Activated T-cell treated with anti-CD3 and anti-CD28 coated beads, Interleukin-2, amount 50 U/mL, for 24 hours (primary cell): ENCODE data around the gene LSM3.

Source experiments
- DNase-seq: peaks from one replicate; pipeline ENCODE4 v3.0.0-alpha.2; 2020
- H3K27ac Mint-ChIP-seq: 2 replicates; pipeline ENCODE4 v1.8.0; 2020; ENCODE audit warnings: mild to moderate bottlenecking, mixed read lengths
- H3K27me3 Mint-ChIP-seq: 2 replicates; pipeline ENCODE4 v1.8.0; 2020; ENCODE audit warnings: mixed read lengths
- H3K36me3 Mint-ChIP-seq: 2 replicates; pipeline ENCODE4 v1.8.0; 2020; ENCODE audit warnings: low read depth, mixed read lengths
- H3K4me1 Mint-ChIP-seq: 2 replicates; pipeline ENCODE4 v1.8.0; 2020; ENCODE audit warnings: low read depth, mixed read lengths
- H3K4me3 Mint-ChIP-seq: 2 replicates; pipeline ENCODE4 v1.8.0; 2020; ENCODE audit warnings: mild to moderate bottlenecking, moderate library complexity, mixed read lengths
- H3K9me3 Mint-ChIP-seq: 2 replicates; pipeline ENCODE4 v1.8.0; 2020; ENCODE audit warnings: mixed read lengths

Gene LSM3

DNA sequence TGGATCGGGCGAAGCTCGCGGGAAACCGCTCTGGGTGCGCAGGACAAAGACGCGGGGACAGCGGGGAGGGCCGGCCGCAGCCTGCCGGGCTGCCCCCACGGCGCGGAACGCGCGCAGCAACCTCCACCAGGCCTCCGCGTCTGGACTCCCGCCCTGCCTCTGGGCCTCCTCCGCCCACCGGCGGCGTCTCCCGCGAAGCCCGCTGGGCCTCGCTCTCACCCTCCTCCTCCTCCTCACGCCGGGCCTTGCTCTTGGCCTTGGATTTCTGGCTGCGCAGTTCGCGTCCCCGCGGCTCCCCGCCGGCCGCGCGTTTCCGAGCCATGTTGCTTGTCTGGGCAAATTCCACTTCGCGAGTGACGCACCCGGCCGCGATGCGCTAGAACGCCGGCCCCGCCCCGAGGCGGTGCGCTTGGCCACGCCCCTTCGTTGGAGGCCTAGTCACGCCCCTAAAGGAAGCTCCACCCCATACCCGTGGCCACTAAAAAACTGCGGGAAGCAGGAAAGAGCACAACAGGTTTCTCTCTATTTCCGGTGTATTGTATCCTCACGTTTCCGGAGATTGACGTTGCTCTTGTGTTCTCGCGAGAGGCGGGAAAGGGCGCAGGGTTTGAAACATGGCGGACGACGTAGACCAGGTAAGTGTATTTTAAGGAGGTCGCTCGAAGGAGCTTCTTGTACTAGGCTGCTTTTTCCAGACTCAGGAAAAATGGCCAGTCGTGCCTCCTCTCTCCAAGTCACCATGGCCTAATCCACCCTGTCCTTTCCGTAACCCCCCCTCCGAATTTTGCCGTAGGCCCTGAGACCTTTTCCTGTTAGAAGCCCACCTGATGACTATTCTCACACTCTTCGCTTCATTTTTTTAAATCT lies at the start of gene LSM3, which contains the start of gene XPC:
TSS of gene LSM3 (plus strand) at position 571 of the 867 bp plus-strand sequence. CDS start at position 615, 44 bp downstream.
TSS of gene XPC (minus strand) at position 355 of the 867 bp plus-strand sequence. CDS start at position 322, 33 bp downstream.
- Mint-ChIP-seq H3K9me3 (no peaks in the 10 kb centered on the region), H3K27ac (peak within 1 kb of the TSS; percentile 100), H3K4me3 (peak within 1 kb of the TSS; percentile 93), H3K36me3 (peaks cover 56% of the 10 kb centered on the region), H3K27me3 (no peaks in the 10 kb centered on the region), H3K4me1 (peaks cover 69% of the 10 kb centered on the region)
- peak; percentile 99 for DNase-seq

DNA sequence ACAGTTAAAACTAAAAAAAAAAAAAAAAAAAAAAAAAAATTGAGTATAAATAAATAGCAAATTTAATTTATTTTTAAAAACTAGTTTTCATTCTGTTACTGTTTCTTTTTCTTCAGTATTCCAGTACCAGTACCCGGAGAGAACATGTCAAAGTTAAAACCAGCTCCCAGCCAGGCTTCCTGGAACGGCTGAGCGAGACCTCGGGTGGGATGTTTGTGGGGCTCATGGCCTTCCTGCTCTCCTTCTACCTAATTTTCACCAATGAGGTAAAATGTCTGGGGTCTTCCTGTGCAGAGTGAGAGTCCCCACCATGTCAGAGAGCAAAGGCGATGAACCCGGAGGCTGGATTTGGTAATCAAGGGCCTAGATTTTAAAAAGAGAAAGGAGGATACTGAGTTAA lies 49.3 kb upstream of the LSM3 start:
- peaks cover 90% of the 10 kb centered on the region for H3K36me3 Mint-ChIP-seq
- no peaks in the 10 kb centered on the region for H3K9me3 Mint-ChIP-seq
- H3K4me1 Mint-ChIP-seq = peaks cover 32% of the 10 kb centered on the region
- H3K4me3 Mint-ChIP-seq = no peak overlapping the region
- no peak for DNase-seq
- no peaks in the 10 kb centered on the region for H3K27me3 Mint-ChIP-seq
- H3K27ac Mint-ChIP-seq = no peak overlapping the region

DNA sequence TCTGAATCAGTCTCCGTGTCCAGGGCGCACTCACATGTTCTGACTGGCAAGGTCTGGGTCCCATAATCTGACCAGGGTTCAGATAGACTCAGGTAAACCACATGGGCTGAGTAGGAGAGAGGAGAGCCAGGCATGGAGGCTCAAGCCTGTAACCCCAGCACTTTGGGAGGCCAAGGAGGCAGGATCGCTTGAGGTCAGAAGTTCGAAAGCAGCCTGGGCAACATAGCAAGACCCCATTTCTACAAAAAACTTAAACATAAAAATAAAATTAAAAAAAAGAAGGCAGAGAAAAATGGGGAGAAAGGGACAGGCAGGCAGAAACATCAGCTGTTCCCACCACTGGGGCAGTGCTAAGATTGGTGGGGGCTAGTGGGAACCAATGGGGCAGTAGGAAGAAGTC lies 48.4 kb upstream of the LSM3 start:
- Mint-ChIP-seq H3K4me3 (no peak overlapping the region), H3K27ac (no peak overlapping the region), H3K4me1 (peaks cover 32% of the 10 kb centered on the region), H3K36me3 (peaks cover 95% of the 10 kb centered on the region), H3K9me3 (no peaks in the 10 kb centered on the region), H3K27me3 (no peaks in the 10 kb centered on the region)
- no peak for DNase-seq

DNA sequence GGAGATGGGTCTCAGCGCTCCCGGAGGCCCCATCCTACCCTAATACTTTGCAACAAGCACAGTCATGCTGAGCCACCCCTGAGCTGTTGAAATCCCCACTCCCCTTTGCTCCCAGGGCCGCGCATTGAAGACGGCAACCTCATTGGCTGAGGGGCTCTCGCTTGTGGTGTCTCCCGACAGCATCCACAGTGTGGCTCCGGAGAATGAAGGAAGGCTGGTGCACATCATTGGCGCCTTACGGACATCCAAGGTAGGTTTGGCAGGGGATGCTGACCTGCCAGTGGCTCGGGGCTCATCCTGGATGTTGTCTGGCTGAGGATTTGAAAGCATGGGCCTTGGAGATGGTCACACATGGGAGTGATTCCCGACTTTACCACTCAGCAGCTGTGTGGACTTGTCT lies 47.9 kb upstream of the LSM3 start:
- Mint-ChIP-seq H3K27me3 (no peaks in the 10 kb centered on the region), H3K4me1 (peaks cover 32% of the 10 kb centered on the region), H3K27ac (no peak overlapping the region), H3K36me3 (peaks cover 95% of the 10 kb centered on the region), H3K9me3 (no peaks in the 10 kb centered on the region), H3K4me3 (no peak overlapping the region)
- no peak for DNase-seq

DNA sequence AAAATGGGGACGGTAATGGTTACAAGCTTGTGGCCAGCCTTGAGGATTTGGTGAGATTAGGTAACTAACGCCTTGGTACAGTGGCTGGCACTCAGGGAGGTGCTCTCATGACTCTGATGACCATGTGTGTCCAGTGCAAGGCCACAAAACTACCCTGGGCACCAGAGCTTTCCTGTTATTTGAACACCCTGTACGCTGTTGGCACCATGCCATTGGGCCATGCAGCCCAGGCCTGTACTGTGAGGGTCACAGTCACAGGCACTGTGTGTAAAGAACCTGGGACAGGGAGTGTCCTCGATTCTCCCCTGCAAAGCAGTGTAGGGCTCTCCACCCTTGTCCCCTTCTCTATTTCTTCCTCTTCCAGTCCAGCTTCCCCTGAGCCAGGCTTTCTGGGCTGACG lies 47.5 kb upstream of the LSM3 start:
- no peak for DNase-seq
- Mint-ChIP-seq H3K4me1 (peaks cover 28% of the 10 kb centered on the region), H3K9me3 (no peaks in the 10 kb centered on the region), H3K27me3 (no peaks in the 10 kb centered on the region), H3K36me3 (peaks cover 95% of the 10 kb centered on the region), H3K27ac (no peak overlapping the region), H3K4me3 (no peak overlapping the region)

DNA sequence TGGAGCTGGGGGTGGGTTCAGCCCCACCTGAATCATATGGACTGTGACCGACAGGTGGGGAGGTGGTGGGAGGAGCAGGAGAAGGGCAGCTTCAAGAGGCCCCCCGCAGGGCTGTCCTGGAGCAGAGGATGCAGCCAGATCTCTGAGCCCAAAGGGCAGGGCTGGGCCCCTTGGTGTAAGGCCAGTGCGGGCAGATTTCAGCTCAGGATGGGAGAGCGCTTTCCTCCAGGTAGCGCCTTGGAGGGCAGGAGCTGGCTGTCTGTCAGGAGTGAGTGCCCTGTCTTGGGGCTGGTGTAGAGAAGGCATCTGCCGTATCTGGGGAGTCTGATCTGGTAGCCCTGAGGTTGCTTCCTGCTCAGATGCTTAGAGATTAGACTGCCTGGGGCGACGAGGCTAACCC lies 46.5 kb upstream of the LSM3 start:
- Mint-ChIP-seq H3K4me3 (no peak overlapping the region), H3K4me1 (peaks cover 19% of the 10 kb centered on the region), H3K9me3 (no peaks in the 10 kb centered on the region), H3K27me3 (no peaks in the 10 kb centered on the region), H3K36me3 (peaks cover 98% of the 10 kb centered on the region), H3K27ac (no peak overlapping the region)
- no peak for DNase-seq

DNA sequence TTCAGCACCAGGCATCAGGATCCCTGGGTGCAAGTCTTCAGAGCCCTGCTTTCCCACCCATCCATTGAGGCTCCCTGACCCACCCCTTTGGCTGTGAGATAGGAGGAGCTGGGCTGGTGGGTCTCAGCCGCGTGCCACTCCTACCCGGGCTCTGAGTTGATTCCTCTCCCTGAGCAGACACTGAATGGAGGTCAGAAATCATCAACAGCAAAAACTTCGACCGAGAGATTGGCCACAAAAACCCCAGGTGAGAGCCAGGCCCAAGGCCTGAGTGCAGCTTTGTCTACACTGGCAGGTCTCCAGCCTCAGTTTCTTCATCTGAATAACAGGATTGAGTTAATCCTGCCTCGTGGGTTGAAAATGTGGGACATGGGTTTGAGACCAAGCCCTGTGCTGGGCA lies 45.9 kb upstream of the LSM3 start:
- H3K27ac Mint-ChIP-seq = no peak overlapping the region
- H3K27me3 Mint-ChIP-seq = no peaks in the 10 kb centered on the region
- no peak overlapping the region for H3K4me3 Mint-ChIP-seq
- DNase-seq = no peak
- H3K36me3 Mint-ChIP-seq = peaks cover 97% of the 10 kb centered on the region
- peaks cover 13% of the 10 kb centered on the region for H3K4me1 Mint-ChIP-seq
- H3K9me3 Mint-ChIP-seq = no peaks in the 10 kb centered on the region

DNA sequence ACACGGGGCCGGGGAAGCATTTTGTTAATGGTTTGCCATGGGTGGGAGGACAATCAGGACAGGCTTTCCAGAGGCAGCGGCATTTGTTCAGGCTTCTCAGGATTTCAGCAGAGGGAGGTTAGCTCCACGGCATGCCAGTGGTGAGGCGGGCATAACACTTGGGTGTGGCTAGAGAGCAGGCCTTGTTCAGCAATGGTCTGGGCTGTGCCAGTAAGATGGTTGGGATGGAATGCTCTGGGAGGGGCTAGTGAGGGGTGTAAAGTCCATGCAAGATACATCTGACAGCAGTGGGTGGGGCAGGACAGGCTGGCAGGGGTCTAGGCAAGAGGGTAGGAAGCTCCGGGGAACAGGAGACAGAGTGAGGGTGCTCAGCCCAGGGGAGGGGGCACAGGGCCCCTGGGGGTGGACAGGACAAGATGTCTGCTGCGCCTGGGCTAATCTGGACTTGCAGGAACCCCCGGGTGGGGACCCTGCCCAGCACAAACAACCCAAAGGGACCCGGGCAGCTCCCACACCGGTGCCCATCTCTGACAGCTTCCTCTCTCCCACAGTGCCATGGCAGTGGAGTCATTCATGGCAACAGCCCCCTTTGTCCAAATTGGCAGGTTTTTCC lies 45.3 kb upstream of the LSM3 start:
- Mint-ChIP-seq H3K36me3 (peaks cover 97% of the 10 kb centered on the region), H3K27me3 (no peaks in the 10 kb centered on the region), H3K9me3 (no peaks in the 10 kb centered on the region), H3K4me1 (peaks cover 7% of the 10 kb centered on the region), H3K27ac (no peak overlapping the region), H3K4me3 (no peak overlapping the region)
- DNase-seq = no peak

DNA sequence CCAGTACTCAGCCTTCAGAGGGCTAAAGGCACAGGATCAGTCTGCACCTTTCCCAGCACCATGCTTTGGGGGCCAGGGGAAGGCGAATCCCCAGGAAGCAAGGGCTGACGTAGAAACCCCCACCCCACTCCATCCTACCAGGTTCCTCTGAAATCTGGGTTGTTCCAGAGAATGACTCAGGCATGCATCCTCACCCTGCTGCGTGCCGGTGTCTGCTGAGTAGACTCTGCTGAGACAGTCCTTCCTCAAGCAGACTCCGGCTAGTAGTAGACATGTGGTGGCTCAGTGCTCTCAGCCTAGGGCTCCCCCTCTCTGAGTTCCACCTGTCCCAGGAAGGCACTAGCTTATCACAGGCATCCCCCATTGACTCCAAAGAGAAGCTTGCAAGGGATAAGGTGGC lies 44.7 kb upstream of the LSM3 start:
- no peaks in the 10 kb centered on the region for H3K9me3 Mint-ChIP-seq
- no peak overlapping the region for H3K27ac Mint-ChIP-seq
- peaks cover 2% of the 10 kb centered on the region for H3K4me1 Mint-ChIP-seq
- no peak for DNase-seq
- no peaks in the 10 kb centered on the region for H3K27me3 Mint-ChIP-seq
- no peak overlapping the region for H3K4me3 Mint-ChIP-seq
- peaks cover 97% of the 10 kb centered on the region for H3K36me3 Mint-ChIP-seq

DNA sequence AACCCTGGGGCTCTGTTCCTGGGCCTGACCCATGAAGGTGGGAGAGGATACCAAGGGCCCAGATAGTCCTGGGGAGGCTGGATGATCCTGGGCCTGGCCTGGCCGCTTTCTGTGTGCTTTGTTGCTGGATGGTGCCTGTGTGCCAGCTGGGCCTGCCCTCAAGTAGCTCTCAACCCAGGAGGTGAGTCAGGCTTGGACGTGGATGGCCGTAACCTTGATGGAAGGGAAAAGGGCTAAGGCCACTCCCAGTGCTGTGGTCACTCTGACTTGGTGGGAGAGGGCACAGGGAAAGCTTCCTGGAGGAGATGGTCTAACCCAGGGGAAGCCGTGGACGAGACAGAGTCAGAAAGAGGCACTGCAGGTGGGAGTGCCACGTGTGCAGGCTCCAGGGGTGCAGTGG lies 44.3 kb upstream of the LSM3 start:
- DNase-seq = no peak
- Mint-ChIP-seq H3K4me1 (no peaks in the 10 kb centered on the region), H3K27ac (no peak overlapping the region), H3K36me3 (peaks cover 98% of the 10 kb centered on the region), H3K27me3 (no peaks in the 10 kb centered on the region), H3K4me3 (no peak overlapping the region), H3K9me3 (no peaks in the 10 kb centered on the region)

DNA sequence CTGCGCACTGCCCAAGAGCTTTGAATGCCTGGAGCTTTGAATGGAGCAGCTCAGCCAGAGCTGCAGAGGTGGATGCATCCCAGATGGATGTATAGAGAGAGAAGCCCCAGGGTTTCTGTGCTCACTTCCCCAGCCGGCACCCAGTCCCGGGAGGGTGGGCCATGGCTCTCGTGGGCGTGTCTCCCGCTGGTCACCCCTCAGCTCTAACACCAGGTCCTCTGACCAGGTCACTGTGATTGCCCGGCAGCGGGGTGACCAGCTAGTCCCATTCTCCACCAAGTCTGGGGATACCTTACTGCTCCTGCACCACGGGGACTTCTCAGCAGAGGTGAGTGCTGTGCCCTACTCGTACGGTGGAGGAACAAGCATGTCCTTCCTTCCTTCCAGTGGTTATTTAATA lies 43.0 kb upstream of the LSM3 start:
- Mint-ChIP-seq H3K4me3 (no peak overlapping the region), H3K27me3 (no peaks in the 10 kb centered on the region), H3K36me3 (peaks cover 98% of the 10 kb centered on the region), H3K9me3 (no peaks in the 10 kb centered on the region), H3K27ac (no peak overlapping the region), H3K4me1 (peaks cover 7% of the 10 kb centered on the region)
- no peak for DNase-seq

DNA sequence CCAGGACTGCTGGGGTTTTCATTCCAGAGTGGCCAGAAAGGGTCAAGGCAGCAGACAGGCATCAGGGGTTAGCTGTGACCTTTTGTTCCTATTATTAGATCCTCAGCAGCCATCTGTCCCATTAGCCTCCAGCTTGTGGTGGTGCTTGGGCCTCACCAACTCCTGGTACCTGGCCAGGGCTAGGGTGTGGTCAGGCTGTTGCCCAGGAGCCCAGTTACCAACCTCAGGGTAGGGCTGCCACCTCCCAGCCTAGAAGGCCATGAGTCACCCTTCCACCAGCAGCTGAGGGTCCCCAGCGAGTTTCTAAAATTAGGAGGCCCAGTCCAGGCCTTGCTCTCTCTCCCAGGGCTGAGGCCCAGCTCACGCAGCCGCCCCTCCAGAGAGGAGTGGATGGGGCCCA lies 41.6 kb upstream of the LSM3 start:
- H3K27me3 Mint-ChIP-seq = no peaks in the 10 kb centered on the region
- H3K4me3 Mint-ChIP-seq = no peak overlapping the region
- H3K4me1 Mint-ChIP-seq = peaks cover 21% of the 10 kb centered on the region
- no peak overlapping the region for H3K27ac Mint-ChIP-seq
- H3K36me3 Mint-ChIP-seq = peaks cover 98% of the 10 kb centered on the region
- H3K9me3 Mint-ChIP-seq = no peaks in the 10 kb centered on the region
- DNase-seq = no peak

DNA sequence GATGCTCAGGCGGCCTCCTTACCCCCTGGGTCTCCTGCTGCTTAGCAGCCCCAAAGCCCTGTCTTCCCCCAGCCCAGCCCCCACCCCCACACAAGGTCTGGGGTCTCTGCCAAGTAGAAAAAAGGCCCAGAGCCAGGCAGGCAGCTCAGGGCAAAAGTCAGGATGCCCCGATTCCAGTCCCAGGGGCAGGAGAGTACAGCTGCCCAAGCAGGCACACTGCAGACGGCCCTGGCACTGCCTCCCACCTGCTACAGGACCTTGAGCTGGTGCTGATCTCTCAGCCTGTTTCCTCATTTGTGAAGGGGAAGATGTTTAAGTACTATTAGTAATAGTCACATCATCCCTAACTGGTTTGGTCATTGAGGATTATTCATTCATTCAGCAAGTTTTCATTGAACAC lies 41.2 kb upstream of the LSM3 start:
- H3K4me1 Mint-ChIP-seq = peaks cover 26% of the 10 kb centered on the region
- no peaks in the 10 kb centered on the region for H3K9me3 Mint-ChIP-seq
- H3K27me3 Mint-ChIP-seq = no peaks in the 10 kb centered on the region
- DNase-seq = no peak
- H3K36me3 Mint-ChIP-seq = peaks cover 98% of the 10 kb centered on the region
- H3K27ac Mint-ChIP-seq = no peak overlapping the region
- no peak overlapping the region for H3K4me3 Mint-ChIP-seq

DNA sequence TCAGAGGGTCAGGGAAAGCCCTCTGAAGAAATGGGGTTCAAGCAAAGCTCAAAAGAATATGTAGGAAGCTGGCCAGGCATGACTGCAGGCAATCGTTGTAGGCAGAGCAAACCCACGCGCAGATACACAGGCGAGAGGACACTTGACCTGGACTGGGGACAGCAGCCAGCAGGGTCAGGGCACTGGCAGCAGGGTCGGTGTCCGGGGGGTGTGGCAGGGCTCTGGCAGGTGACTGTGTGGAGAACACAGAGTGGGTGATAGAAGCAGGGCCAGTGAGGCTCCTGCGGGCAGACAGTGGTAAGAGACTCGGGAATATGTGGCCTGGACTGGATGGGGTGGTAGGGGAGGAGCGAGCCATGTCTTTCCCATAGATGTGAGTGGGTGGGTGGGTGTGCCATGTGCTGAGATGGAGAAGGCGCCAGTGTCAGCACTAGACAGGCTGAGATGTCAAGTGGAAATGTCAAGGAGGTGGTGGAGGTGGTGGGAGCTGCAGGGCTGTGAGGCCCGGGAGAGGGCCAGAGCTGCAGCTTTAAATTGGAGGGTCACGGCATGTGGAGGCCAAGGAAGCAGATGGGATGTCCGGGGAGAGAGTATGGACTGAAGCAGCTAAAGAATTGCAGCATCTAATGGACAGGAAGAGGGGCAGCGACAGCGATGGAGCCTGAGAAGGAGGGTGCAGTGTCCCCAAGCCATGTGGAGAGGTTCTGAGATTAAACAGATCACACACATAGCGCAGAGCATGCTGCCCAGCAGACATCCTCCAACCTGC lies 40.3 kb upstream of the LSM3 start:
- Mint-ChIP-seq H3K27ac (peak overlapping the region; percentile 59), H3K4me1 (peaks cover 34% of the 10 kb centered on the region), H3K9me3 (no peaks in the 10 kb centered on the region), H3K36me3 (peaks cover 98% of the 10 kb centered on the region), H3K4me3 (no peak overlapping the region), H3K27me3 (no peaks in the 10 kb centered on the region)
- DNase-seq = no peak
